ENCODE results near the gene SRSF10. TPM values are rescaled to one million over a fixed set of nuclear protein-coding genes. Genes with fewer than 3 reads are reported as not detected.

Gene SRSF10
- total RNA-seq, 6 experiments from 2014 or later, result 30.6 to 51.5 (median 43.1) TPM

GRCh38 chr1:24021403-24022266, 41.5 kb upstream of the SRSF10 start:
- Histone ChIP-seq H3K27ac (peak overlapping the region in 1 of 3 donors; percentile 56), H3K36me3 (no peaks in the 10 kb centered on the region), H3K9me3 (no peaks in the 10 kb centered on the region), H3K4me1 (peaks cover 0 to 32% (median 15%) of the 10 kb centered on the region in 4 donors), H3K27me3 (no peaks in the 10 kb centered on the region), H3K4me3 (no peak overlapping the region)
- peak; percentile 66 to 87 (median 80) for ATAC-seq
- intact Hi-C loops (cut with DNase I), result no loop called here
- 43% methylated on average over 7 of the region's 7 CpGs for WGBS (ENCODE audit: insufficient coverage, low coverage, low lambda C conversion rate, missing lambda C conversion rate)
- TF ChIP-seq, protein P1, sequence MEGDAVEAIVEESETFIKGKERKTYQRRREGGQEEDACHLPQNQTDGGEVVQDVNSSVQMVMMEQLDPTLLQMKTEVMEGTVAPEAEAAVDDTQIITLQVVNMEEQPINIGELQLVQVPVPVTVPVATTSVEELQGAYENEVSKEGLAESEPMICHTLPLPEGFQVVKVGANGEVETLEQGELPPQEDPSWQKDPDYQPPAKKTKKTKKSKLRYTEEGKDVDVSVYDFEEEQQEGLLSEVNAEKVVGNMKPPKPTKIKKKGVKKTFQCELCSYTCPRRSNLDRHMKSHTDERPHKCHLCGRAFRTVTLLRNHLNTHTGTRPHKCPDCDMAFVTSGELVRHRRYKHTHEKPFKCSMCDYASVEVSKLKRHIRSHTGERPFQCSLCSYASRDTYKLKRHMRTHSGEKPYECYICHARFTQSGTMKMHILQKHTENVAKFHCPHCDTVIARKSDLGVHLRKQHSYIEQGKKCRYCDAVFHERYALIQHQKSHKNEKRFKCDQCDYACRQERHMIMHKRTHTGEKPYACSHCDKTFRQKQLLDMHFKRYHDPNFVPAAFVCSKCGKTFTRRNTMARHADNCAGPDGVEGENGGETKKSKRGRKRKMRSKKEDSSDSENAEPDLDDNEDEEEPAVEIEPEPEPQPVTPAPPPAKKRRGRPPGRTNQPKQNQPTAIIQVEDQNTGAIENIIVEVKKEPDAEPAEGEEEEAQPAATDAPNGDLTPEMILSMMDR (IDR thresholded peaks at IDR 0.05), result no peak
- TF ChIP-seq POLR2A (IDR thresholded peaks at IDR 0.05), result no peak
- peak; percentile 47 to 83 (median 81) for DNase-seq

GRCh38 chr1:24020470-24020869, 40.3 kb upstream of the SRSF10 start:
- no peaks in the 10 kb centered on the region for H3K9me3 ChIP-seq
- H3K4me1 ChIP-seq, result peaks cover 0 to 32% (median 15%) of the 10 kb centered on the region in 4 donors
- no peak for DNase-seq
- no peaks in the 10 kb centered on the region for H3K27me3 ChIP-seq
- 91% methylated on average over 1 of the region's 3 CpGs for WGBS (ENCODE audit: insufficient coverage, low coverage, low lambda C conversion rate, missing lambda C conversion rate)
- ATAC-seq, result no peak
- no peaks in the 10 kb centered on the region for H3K36me3 ChIP-seq
- H3K4me3 ChIP-seq, result no peak overlapping the region
- TF ChIP-seq, protein P1 (IDR thresholded peaks at IDR 0.05), result no peak
- no peak for TF ChIP-seq POLR2A (IDR thresholded peaks at IDR 0.05)
- no peak overlapping the region for H3K27ac ChIP-seq
- intact Hi-C loops (cut with DNase I), result no loop called here

DNA sequence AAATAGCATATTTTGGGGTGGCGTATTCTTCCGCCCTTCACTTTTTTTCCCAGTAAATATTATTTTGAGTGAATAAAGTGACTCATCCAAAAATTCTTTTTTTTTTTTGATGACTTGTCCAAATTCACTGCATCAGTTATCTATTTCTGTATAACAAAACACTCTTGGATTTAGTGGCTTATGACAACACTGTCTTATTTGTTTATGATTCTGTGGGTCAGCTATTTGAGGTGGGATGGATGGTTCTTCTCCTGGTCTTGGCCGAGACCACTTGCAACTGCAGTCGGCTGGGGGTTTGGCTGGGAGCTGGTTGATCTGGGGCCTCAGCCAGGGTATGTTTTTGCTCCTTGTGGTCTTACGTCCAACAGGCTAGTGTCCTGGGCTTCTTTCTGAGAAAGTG, 39.9 kb upstream of the SRSF10 start:
- no peak for DNase-seq
- Histone ChIP-seq H3K36me3 (no peaks in the 10 kb centered on the region), H3K27ac (peak overlapping the region in 1 of 3 donors; percentile 51), H3K9me3 (no peaks in the 10 kb centered on the region), H3K4me3 (no peak overlapping the region), H3K4me1 (peaks cover 0 to 32% (median 15%) of the 10 kb centered on the region in 4 donors), H3K27me3 (no peaks in the 10 kb centered on the region)
- WGBS (ENCODE audit: insufficient coverage, low coverage, low lambda C conversion rate, missing lambda C conversion rate), result 74% methylated on average over 4 of the region's 5 CpGs
- no peak for ATAC-seq
- intact Hi-C loops (cut with DNase I), result no loop called here
- TF ChIP-seq POLR2A (IDR thresholded peaks at IDR 0.05), result no peak
- TF ChIP-seq, protein P1 (IDR thresholded peaks at IDR 0.05), result no peak

DNA sequence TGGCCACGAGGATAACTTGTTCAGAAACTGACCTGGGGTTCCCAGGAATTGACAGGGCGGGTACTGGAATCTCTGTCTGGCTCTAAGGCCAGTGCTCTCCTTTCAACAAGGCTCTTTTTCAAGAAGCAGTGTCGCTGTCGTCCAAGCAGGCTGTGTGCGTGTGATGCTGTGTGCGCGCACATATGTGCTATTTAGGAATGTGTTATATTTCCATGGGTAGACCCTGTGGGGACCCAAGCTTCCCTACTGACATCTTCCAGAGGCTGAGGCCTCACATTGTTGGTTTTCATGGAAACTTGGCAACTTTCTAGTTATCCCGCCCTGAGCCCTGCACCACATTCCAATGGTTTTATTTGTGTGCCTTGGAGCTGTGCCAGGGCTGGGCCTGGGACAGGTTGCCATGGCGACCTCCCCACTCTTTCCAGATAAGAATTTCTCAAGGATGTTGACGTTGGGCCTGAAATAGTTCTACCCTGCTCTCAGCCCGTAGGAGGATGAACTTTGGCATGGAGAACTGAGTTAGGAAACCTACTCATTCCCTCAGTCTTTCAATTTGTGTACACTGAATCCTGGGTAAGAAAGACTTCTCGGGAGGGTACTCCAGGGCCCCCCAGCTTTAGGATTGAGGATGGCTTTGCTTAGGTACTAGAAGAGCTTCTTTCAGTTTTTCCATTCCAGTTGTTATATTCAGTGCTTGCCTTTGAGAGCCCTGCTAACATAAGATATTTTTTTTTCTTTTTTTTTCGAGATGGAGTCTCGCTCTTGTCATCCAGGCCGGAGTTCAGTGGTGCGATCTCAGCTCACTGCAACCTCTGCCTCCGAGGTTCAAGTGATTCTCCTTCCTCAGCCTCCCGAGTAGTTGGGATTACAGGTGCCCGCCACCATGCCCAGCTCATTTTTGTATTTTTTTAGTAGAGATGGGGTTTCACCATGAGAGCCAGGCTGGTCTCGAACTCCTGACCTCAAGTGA, 38.8 kb upstream of the SRSF10 start:
- Histone ChIP-seq H3K4me3 (no peak overlapping the region), H3K4me1 (peaks cover 0 to 32% (median 15%) of the 10 kb centered on the region in 4 donors)

More for the DNA sequence above, 38.8 kb upstream of the SRSF10 start:
- ATAC-seq (peak; percentile 70 to 82 (median 78)), DNase-seq (peak; percentile 87 to 91 (median 90))
- whole genome bisulfite sequencing (ENCODE audit: insufficient coverage, low coverage, low lambda C conversion rate, missing lambda C conversion rate), result 52% methylated on average over 18 of the region's 20 CpGs
- TF ChIP-seq POLR2A (IDR thresholded peaks at IDR 0.05), result no peak
- TF ChIP-seq, protein P1 (IDR thresholded peaks at IDR 0.05), result no peak
- Histone ChIP-seq H3K27me3 (no peaks in the 10 kb centered on the region), H3K27ac (peak overlapping the region; percentile 29 to 52 (median 51)), H3K36me3 (no peaks in the 10 kb centered on the region), H3K9me3 (no peaks in the 10 kb centered on the region)
- intact Hi-C loops (cut with DNase I), result no loop called here
